ENCODE measurements around the gene PITX3.
"Not testable (repeated sequence)": the region's sequence is repeated elsewhere in the genome, so short reads cannot be mapped to it uniquely, and the experiment has no call there.

Gene PITX3

GRCh38 chr10:102227050-102227449 lies 14.3 kb downstream of the PITX3 start:
- DNase-seq: no peak

DNA sequence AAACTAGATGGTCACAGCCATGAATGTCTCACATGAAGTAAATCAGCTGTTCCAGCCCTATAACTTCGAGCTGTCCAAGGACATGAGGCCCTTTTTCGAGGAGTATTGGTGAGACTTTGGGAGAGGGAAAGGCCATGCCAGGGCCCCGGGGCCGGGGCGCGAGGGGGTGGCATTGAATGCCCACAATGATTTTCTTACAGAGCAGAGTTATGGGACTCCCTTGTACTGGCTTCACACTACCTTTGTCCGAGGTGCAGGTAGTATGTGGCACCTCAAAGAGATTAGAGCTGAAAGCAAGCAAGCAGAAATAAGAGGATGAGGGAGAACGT lies 14.8 kb downstream of the PITX3 start:
- DNase-seq: no peak

DNA sequence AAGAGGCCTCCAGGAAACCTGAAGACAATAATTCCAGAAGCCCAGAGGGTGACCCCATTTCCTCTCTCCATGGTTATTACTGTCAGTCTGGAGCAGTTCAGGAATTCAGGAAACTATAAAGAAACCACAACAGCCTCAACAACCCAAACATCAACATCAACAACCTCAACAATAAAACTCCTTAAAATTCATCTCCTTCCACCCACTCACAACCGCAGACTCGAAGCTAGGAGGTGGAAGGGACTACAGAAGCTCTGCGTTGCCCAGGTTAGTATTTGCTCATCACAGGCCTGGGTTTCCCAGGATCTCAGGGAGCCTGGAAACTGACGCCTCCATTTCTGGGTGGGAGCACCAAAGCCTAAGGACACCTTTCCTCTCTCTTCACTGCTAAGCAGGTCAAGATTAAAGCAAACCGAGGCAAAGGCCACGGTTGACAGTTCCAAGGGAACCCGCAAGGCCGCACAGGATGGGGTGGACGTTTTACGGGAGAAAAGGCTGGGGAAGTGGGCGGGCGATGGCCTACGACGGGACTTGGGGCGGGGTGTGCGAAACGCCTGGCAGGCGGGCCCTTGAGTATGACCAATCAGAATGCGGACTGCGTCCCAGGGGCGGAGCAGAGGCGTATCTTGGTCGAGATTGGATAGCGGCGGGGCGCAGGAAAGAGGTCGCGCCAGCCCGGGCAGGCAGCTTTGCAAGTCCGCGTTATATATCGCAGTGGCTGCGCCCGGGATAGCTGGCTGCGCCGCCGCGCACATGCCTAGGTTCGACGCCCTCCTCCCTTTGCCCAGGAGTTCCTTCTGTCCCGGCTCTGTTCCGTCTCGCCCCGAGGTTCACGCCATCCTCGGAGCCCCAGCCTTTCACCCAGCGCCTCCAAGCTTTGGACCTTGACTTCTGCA lies 15.4 kb downstream of the PITX3 start, which contains the start of gene ELOVL3:
Gene ELOVL3 (plus strand): TSS at position 654 of the 896 bp plus-strand sequence. CDS start 250 bp downstream, outside the sequence.
- DNase-seq: peak; percentile 34 to 94 (median 80)

DNA sequence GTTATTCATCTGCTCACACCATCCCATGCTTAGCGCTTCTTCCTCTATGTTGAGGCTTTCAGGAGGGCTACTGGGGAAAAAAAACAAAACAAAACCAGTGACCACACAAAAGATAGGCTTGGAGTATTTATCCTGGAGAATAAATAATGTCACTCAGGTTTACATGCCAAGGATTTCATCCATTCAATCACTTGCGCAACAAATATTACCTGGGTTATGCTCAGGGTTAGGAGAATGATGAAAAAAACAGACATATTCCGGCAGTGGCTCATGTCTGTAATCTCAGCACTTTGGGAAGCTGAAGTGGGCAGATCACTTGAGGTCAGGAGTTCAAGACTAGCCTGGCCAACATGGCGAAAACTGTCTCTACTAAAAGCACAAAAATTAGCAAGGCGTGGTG lies 18.5 kb downstream of the PITX3 start:
- DNase-seq: no peak

GRCh38 chr10:102220612-102221011 lies 20.7 kb downstream of the PITX3 start:
- DNase-seq: no peak

DNA sequence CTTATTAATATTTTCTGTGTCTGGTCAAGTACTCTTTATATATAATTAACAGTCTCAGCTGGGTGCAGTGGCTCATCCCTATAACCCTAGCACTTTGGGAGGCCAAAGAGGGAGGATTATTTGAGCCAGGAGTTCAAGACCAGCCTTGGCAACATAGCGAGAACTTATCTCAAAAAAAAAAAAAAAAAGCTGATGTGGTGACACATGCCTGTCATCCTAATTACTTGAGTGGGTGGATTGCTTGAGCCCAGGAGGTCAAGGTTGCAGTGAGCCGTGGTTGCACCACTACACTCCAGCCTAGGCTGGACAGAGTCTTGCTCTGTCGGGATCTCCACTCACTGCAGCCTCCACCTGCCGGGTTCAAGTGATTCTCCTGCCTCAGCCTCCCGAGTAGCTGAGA lies 21.9 kb downstream of the PITX3 start:
- DNase-seq: no peak

DNA sequence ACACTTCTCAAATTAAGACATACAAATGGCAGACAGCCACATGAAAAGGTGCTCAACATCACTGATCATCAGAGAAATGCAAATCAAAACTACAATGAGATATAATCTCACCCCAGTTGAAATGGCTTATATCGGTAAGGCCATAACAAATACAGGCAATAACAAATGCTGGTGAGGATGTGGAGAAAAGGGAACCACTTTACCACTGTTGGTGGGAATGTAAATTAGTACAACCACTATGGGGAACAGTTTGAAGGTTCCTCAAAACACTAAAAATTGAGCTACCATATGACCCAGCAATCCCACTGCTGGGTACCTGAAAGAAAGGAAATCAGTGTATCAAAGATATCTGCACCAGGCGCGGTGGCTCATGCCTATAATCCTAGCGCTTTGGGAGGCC lies 27.7 kb downstream of the PITX3 start:
- not testable (repeated sequence) for DNase-seq

GRCh38 chr10:102211615-102212299 lies 29.6 kb downstream of the PITX3 start:
- DNase-seq: no peak

DNA sequence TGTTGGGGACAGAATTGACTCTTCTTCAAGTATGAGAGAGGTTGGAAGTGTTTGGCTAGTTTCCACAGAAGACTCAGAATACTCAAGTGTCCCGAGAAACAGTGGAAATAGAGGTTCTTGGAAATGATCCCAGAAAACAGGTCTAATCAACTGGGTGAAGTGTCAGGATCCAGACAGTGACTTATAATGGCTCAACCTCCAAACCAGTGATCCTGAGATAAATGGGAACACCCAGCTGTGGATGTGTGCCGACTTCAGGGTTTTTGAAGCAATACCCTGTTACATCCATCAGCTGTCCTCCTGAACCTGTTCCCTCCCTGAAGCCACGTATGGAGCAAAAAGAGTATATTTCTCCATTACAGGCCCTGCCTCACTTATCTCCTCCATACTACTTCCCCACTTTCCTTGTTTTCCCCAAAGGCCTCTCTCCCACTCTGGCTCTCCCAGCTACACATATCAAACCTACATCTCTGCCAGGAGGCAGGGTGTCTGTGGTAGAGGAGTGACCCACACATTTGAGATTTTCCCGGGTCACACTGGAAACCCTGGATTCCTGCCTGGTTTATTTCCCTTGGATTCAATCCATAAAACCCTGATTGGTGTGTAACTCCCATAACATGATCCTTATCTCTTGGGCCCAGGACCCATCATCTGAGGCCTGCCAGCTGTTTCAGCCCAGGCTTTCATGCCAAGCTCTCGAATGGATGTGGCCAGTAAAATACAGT lies 32.8 kb downstream of the PITX3 start:
- DNase-seq: no peak

GRCh38 chr10:102202386-102202785 lies 38.9 kb downstream of the PITX3 start:
- DNase-seq: no peak

DNA sequence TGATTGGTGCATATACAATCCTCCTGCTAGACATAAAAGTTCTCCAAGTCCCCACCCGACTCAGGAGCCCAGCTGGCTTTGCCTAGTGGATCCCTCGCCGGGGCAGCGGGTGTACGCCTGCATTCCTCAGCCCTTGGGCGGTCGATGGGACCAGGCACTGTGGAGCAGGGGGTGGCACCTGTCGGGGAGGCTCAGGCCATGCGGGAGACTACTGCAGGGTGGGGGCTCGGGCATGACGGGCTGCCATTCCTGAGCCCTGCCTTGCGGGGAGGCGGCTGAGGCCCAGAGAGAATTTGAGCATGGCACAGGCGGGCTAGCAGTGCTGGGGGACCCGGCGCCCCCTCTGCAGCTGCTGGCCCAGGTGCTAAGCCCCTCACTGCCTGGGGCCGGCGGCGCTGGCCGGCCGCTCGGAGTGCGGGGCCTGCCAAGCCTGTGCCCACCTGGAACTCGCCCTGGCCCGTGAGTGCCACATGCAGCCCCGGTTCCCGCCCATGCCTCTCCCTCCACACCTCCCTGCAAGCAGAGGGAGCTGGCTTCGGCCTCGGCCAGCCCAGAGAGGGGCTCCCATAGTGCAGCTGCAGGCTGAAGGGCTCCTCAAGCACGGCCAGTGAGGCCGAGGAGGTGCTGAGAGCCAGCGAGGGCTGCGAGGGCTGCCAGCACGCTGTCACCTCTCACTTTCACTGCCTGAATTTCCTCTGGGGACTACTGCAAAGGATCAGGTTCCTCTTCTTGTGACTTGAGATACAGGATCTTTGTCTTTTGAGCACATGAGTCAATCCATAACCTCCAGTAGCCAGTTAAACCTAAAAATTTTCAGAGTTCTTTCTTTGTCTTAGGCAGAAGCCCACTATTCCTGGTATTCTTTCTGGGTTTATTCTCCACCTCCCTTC lies 40.3 kb downstream of the PITX3 start:
- no peak for DNase-seq

DNA sequence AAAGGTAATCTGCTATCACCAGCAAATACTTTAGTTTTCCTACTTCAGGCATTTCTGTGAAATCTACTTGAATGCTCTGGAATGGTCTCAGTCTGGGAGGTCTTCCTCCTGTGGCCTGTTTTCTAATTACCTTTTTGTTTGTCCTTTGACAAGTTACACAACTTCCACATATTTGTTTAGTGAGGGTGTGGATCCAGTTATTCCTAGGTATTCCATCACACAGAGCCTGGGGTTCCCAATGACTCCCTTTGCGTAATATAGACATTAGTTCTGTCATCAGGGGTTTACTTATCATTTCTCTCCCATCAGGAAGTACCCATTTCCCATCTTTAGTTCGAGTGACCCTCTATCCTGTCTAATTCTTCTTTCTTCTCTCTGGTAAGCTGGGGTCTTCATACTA lies 43.3 kb downstream of the PITX3 start:
- DNase-seq: no peak

- no peak for DNase-seq
Observed at GRCh38 chr10:102196893-102197292, 44.4 kb downstream of the PITX3 start.

DNA sequence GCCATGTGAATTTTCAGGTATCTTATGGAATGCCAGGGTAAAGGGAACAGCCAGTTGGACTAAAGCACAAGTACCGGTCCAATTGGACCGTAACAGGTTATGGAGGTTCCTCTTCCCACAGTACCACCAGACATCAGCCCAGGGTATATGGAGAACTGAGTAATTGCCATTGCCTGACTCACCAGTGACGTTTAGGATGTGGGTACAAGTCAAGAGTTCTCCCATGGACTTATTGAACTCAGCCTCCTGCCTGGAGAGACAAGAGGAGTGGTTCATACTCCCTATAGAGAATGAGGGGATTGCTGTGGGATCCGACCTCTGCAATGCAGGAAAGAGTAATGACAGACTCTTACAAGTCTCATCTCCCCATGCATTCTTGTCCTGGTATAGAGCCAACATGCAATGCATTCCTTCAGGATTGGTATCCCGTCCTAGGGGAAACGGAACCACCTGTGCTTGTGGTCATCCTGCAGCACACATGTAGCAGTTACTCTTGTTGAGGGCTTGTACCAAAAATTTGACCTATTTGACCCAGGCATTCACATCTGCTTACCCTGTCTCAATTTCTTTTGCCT lies 45.9 kb downstream of the PITX3 start:
- DNase-seq: no peak

GRCh38 chr10:102191956-102192355 lies 49.4 kb downstream of the PITX3 start:
- no peak for DNase-seq

DNA sequence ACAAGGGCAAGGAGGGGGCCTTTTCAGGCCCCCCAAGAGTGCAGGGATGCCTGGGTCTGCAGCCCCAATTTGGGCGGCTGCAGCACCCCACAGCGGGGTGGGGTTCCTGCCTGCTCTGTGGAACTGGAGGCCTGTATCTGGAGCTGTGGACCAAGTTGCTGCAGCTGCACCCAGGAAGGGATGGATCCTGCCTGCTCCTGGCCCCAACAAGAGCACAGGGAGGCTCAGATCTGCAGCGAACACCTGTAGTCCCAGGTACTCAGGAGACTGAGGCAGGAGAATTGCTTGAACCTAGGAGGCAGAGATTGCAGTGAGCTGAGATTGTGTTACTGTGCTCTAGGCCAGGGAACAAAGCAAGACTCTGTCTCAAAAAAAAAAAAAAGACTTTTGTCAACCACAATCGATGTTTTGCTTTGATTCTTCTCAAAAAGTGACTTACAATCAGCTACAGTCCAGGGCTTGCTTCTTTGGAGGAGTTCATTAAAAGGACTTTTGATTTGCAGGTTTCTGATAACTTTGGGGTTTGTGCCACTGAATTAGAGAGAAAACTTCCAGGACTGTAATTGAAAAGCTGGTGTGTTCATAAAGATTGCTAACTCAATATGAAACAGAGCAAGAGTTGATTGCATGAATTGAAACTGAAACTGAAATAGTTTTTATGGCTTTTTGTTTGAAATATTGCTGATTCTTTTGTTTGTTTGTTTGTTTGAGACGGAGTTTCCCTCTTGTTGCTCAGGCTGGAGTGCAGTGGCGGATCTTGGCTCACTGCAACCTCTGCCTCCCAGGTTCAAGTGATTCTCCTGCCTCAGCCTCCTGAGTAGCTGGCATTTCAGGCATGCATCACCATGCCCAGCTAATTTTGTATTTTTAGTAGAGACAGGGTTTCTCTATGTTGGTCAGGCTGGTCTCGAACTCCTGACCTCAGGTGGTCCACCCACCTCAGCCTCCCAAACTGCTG lies 52.1 kb downstream of the PITX3 start:
- DNase-seq: not testable (repeated sequence)

- DNase-seq: no peak
Observed at GRCh38 chr10:102188298-102188940, 52.9 kb downstream of the PITX3 start.

DNA sequence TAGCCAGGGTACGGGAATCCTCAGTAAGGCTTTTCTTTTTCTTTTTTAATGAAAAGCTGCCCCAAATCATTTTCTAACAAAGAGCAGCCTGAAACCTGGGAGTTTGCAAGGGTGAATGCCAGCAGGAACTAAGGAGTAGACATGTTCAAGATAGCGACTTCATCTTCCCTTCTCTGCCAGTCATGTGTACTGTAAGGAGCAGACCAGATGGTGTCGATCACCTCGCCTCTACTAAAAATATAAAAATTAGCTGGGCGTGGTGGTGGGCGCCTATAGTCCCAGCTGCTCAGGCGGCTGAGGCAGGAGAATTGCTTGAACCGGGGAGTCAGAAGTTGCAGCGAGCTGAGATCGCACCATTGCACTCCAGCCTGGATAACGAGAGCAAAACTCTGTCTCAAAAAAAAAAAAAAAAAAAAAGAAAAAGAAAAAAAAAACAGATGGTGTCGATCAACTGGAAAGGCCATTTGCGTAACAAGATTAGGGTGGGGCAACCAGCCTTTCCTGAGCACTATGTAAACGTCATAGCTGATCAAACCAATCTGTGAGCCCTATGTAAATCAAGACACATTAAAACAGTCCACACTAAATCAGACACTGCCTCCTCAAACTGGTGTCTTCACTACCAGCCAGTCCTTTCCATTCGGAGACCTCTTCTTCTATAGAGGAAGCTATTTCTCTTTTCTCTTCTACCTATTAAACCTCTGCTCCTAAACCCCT lies 55.3 kb downstream of the PITX3 start:
- DNase-seq: no peak

Measured in nucleus accumbens (tissue), 56 donors.